NOMO-1 treated with DMSO at 0.1 percent for 48 hours (cell line): Measurements from ENCODE around the gene TCF7L1.
"Not testable (repeated sequence)": the region's sequence is repeated elsewhere in the genome, so short reads cannot be mapped to it uniquely, and the experiment has no call there.

ENCODE experiments used
- DNase-seq: peaks from one replicate; lab custom pipeline; 2025; ENCODE audit not compliant: unreplicated experiment; lab: John Stamatoyannopoulos, UW

The TCF7L1 gene

GRCh38 chr2:85181844-85182456 is 48.8 kb downstream of the TCF7L1 start:
- no peak for DNase-seq

GRCh38 chr2:85183076-85183475 is 49.9 kb downstream of the TCF7L1 start:
- DNase-seq: no peak

DNA sequence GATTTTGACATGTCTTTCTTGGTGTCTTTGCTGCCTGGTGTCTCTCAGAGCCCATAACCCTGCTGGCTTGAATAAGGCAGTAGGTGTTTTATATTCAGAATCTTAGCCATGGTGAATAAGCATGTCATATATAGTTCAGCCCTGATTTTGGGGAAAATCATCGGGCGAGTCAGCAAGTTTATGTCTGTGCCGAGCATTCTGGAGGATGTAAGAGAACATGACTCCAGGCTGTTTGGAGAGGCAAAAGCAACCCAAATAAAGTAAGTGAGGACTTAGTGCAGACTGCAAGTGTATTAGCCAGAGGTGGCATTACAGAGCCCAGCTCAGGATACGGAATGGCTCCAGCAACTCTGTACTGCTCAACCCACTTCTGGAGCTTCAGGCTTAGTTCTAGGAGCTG is 50.3 kb downstream of the TCF7L1 start:
- DNase-seq: no peak

DNA sequence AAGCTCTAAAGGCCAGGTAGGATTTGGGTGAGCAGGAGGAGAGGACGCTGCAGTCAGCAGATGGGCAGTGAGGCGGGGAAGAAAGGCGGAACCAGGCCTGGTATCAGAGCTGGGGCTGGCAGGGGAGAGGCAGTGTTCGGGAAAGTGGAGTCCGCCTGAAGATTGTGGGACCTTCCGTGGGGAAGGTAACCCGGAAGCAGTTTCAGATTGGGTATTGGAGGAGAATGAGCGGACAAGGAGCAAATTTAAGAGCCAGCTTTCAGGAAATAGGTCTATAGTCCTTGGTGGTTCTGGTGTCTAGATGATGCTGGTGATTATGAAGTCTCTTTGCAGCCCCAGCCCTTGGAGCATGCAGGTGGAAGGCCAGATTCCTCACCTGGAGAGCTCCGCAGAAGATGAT is 51.0 kb downstream of the TCF7L1 start:
- no peak for DNase-seq

DNA sequence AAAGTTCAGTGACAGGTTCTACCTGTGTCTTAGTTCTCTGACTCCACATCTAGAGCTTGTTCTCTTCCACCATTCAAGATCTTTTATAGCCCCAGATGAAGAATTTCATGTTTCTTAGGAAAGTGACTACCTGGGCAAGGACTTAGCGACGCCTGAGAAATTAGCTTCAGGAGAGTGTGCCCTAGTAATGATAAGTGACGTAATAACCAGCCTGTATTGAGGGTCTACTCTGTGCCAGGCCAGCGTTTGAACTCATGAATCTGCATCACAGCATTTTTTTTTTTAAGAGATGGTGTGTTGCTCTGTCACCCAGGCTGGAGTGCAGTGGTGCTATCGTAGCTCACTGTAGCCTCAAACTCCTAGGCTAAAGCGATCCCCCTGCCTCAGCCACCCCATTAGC is 51.8 kb downstream of the TCF7L1 start:
- no peak for DNase-seq

- DNase-seq: no peak
Observed at GRCh38 chr2:85185431-85185940, 52.3 kb downstream of the TCF7L1 start.

DNA sequence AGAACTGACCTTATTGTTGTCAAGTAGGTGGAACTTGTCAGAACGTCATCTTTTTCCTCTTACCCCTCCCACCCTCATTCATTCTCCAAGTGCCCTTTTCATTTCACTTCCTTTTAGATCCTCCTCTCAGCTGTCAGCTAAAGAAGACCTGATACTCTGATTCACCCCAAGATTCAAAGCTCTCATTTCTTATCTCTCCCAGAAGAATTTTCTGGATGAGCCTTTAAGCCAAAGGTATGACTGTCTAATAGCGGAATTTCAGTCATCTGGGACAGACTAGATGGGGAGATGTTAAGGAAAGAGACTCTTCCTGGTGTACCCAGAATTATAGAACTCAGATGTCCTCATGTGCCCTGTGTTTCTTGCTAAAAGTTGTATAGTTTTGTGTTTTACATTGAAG is 53.9 kb downstream of the TCF7L1 start:
- DNase-seq: no peak

GRCh38 chr2:85188852-85189251 is 55.7 kb downstream of the TCF7L1 start:
- DNase-seq: no peak

- DNase-seq: no peak
Observed at GRCh38 chr2:85189606-85190270, 56.5 kb downstream of the TCF7L1 start.

- DNase-seq: no peak
Observed at GRCh38 chr2:85191157-85191556, 58.0 kb downstream of the TCF7L1 start.

GRCh38 chr2:85194780-85195480 is 61.7 kb downstream of the TCF7L1 start:
- no peak for DNase-seq

DNA sequence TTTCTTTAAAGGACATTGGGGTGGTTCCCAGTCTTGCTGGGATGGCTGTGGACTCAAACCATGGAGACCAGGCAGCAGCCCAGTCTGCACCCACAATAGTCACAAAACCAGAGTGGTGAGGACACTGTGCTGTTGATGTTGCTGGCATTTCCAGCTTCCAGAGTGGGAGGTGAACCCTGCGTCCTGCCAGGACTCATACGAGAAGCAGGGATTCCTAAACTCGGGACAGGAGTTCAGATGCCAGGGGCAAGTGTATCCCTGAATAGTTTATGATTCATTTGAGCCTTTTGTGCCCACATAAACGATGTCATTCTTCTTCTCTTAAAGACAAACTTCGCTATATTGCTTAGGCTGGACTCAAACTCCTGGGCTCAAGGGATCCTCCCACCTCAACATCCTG is 62.8 kb downstream of the TCF7L1 start:
- no peak for DNase-seq

DNA sequence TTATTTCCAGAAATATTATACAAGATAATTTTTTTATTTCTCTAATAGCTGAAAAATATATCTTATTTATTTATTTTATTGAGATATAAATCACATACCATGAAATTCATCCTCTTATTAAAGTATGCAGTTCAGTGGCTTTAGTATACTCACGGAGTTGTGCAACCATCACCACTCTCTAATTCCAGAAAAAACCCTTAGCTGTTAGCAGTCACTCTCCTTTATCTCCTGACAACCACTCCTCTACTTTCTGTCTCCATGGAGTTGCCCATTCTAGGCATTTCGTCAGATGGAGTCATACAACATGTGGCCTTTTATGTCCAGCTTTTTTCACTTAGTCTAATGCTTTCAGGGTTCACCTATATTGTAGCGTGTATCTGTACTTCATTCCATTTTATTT is 66.5 kb downstream of the TCF7L1 start:
- no peak for DNase-seq

- no peak for DNase-seq
Observed at GRCh38 chr2:85209887-85210286, 76.7 kb downstream of the TCF7L1 start.

GRCh38 chr2:85210511-85210910 is 77.3 kb downstream of the TCF7L1 start:
- no peak for DNase-seq

DNA sequence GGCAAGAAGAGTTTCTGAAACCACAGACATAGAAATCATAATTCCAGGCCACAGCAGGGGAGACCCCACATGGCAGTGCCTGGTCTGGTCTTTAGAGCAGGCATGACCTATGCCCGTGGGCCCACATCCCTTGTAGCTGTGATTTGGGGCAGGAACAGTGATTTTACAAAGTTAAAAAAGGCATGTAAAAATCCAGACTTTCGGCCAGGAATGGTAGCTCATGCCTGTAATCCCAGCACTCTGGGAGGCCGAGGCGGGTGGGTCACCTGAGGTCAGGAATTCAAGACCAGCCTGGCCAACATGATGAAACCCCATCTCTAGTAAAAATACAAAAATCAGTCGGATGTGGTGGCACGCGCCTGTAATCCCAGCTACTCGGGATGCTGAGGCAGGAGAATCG is 78.4 kb downstream of the TCF7L1 start:
- DNase-seq: not testable (repeated sequence)

DNA sequence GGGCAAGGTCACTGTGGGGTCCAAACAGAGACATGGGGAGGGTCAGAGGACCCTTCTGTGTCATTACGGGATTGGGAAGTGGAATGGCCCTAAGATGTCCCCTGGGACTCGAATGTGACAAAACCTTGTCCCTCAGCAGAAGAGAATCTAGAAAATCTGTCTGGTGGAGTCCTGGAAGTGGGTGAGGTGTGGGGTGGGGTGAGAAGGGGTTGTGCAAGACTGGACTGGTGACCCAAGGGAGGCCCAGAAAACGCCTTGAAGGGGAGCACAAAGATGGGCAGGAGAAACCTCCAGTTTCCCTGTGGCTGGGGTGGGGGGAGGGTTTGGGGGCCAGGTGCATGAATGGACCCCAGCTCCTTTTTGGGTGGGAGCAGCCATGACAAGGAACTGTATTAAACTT is 79.6 kb downstream of the TCF7L1 start:
- DNase-seq: no peak

DNA sequence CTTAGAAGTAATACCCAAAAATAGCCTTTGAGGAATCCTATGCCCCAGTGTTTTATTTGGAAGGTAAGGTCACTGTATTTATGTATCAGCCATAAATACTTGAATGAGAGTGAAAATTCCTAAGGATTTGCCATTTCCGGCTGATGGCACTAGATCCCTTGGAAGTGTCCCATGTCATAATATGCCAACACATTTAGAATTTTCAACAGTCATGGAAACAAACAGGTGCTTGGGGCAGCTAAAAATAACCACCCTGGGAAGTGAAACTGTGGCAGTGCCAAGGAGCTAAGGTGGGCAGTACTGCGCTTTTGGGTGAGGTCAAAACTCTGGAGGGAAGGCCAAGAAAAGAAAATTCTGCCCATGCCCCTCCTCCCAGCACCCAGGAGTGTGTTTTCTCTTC is 80.2 kb downstream of the TCF7L1 start:
- DNase-seq: no peak

DNA sequence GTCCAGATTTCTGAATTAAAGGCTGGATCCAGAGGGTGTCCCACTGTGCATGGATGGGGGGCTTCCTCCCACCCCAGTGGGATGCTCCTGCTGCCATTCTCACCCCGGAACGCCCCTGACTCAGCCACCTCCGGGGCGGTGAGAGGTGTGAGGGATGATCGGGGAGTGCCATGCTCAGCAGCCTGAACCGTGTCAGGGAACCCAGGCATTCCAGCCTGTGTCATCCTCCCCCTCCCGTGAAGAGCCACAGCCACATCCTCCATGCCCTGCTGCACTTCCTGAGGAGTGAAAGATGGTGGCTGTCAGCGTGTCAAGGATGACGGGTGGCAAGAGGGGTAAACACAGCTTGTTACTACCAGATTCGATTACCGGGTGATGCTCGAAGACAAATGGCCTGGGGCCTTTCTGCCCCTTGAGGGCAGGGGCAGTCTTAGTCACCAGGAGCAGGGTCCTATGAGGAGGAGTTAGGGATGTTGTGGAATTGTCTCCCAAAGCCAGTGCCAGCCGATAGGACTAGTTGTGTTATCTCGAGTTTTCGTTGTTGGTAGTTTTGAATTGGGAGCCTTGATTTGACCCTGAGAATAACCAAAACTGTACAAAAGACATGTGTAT is 80.8 kb downstream of the TCF7L1 start:
- DNase-seq: no peak

DNA sequence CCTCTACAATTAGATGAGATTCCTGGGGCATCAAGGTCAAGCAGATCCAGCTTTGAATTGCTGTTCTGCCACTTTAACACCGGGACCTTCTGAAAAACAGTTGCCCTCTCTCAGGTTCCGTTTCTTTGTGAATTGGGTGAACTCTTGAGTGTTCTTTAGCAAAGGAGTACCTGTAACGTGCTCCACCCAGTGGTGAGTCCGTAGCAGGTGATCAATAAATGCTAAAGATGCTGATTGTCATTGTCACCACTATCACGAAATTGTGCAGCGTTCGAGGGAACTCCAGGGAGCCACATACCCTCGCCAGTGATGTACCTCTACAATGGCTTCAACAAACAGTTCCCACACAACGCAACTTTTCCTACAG is 81.9 kb downstream of the TCF7L1 start:
- no peak for DNase-seq

DNA sequence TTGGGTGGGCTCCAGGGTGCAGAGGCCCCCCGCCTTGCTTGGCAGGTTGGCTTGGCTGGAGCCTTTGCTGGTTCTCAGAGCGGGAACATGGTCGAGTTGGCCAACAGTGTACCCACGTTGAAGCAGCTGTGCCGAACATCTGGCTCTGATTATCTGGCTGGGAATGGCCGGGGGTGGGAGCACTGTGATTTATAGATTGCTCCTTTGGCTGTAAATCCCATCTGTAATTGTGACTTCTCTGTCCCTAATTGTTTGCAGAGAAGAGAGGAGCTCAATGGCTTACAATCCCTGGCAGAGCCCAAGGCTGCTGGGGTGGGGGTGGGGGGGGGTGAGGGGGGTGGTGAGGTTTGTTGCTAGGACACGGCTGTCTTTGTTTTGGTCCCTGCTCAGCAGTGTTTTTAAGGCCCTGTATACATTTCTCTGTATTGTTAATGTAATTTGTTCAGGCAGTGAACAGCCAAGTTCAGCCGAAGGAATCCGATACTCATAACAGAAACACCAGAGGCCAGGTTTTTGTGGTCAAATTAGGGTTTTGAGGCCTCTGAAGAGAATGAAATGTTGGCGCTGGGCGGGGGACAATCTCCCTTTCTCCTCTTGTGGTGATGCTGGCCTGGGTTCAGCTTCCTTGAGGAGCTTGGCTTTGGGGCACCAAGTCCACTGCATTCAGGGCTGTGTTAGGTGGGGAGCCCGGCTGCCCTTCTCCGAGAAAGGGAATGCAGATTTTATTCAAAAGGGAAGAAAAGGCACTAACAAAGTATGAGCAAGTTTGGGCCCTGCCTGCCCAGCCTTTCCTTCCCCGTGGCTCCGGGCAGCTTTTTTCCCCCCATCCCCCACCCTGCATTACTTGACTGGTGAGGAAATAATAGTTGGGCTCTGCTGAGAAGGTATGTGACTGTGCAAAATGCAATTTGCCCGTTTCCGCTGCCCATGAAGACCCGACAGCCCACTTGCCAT is 82.5 kb downstream of the TCF7L1 start:
- DNase-seq: no peak
